ENCODE measurements around the gene EID2B. TPM values are rescaled to one million over a fixed set of nuclear protein-coding genes. Genes with fewer than 3 reads are reported as not detected.

The EID2B gene
- total RNA-seq, 1 donor from 2014 or later: 3.1 TPM

- DNase-seq (ENCODE audit: low read depth in 2 of 2): no peak
Measured at GRCh38 chr19:39499932-39500331, 32.7 kb downstream of the EID2B start.

GRCh38 chr19:39498798-39499642 lies 33.6 kb downstream of the EID2B start, which contains the start of gene DLL3:
TSS of gene DLL3 (plus strand) at chr19:39498947. CDS start at chr19:39498975, 28 bp downstream.
- DNase-seq (ENCODE audit: low read depth in 2 of 2): no peak

- peak in 1 of 2 donors; percentile 60 for DNase-seq (ENCODE audit: low read depth in 2 of 2)
Measured at GRCh38 chr19:39497996-39498797, 34.5 kb downstream of the EID2B start.

GRCh38 chr19:39497701-39497995 lies 35.0 kb downstream of the EID2B start:
- DNase-seq (ENCODE audit: low read depth in 2 of 2): no peak

- DNase-seq (ENCODE audit: low read depth in 2 of 2): no peak
Measured at GRCh38 chr19:39496063-39496462, 36.6 kb downstream of the EID2B start.

- DNase-seq (ENCODE audit: low read depth in 2 of 2): no peak
Measured at GRCh38 chr19:39494661-39495060, 38.0 kb downstream of the EID2B start.

- no peak for DNase-seq (ENCODE audit: low read depth in 2 of 2)
Measured at GRCh38 chr19:39492788-39493187, 39.9 kb downstream of the EID2B start.

- DNase-seq (ENCODE audit: low read depth in 2 of 2): no peak
Measured at GRCh38 chr19:39492225-39492624, 40.4 kb downstream of the EID2B start.

- no peak for DNase-seq (ENCODE audit: low read depth in 2 of 2)
Measured at GRCh38 chr19:39489756-39490155, 42.9 kb downstream of the EID2B start.

GRCh38 chr19:39483141-39483540 lies 49.5 kb downstream of the EID2B start:
- DNase-seq (ENCODE audit: low read depth in 2 of 2): no peak

GRCh38 chr19:39481676-39482075 lies 51.0 kb downstream of the EID2B start:
- no peak for DNase-seq (ENCODE audit: low read depth in 2 of 2)

- DNase-seq (ENCODE audit: low read depth in 2 of 2): no peak
Measured at GRCh38 chr19:39481229-39481545, 51.5 kb downstream of the EID2B start.

Other genes starting within 250 kb of the EID2B start
- gene IFNL1, start 236.4 kb downstream of the EID2B start, total RNA-seq: not detected in 2 replicates
- 0.39 and 0.76 TPM in 2 replicates for gene LRFN1, start 212.0 kb downstream of the EID2B start, total RNA-seq
- gene GMFG, start 196.8 kb downstream of the EID2B start, total RNA-seq: 194 and 220 TPM in 2 replicates
- 19.8 and 31.2 TPM in 2 replicates for gene SAMD4B, start 190.4 kb downstream of the EID2B start, total RNA-seq
- gene PAF1, start 141.7 kb downstream of the EID2B start, total RNA-seq: 23.4 and 24.9 TPM in 2 replicates
- 11.6 and 17.3 TPM in 2 replicates for gene MED29, start 141.5 kb downstream of the EID2B start, total RNA-seq
- 0.64 and 1.8 TPM in 2 replicates for gene ZFP36, start 126.0 kb downstream of the EID2B start, total RNA-seq
- gene PLEKHG2, start 120.2 kb downstream of the EID2B start, total RNA-seq: 10.5 and 16.9 TPM in 2 replicates
- gene RPS16, start 96.9 kb downstream of the EID2B start, total RNA-seq: 117 and 133 TPM in 2 replicates
- gene SUPT5H, start 87.3 kb downstream of the EID2B start, total RNA-seq: 29.9 and 38.1 TPM in 2 replicates
- gene TIMM50, start 52.0 kb downstream of the EID2B start, total RNA-seq: 48.3 and 50.3 TPM in 2 replicates
- 0.25 and 0.39 TPM in 2 replicates for gene DLL3, start 33.9 kb downstream of the EID2B start, total RNA-seq
- gene SELENOV, start 17.7 kb downstream of the EID2B start, total RNA-seq: not detected in 2 replicates
- gene EID2, start 7.3 kb upstream of the EID2B start, total RNA-seq: 13.2 and 17.4 TPM in 2 replicates
- not detected in 2 replicates for gene LGALS13, start 69.7 kb upstream of the EID2B start, total RNA-seq
- not detected in 2 replicates for gene LGALS16, start 123.1 kb upstream of the EID2B start, total RNA-seq
- gene LGALS14, start 171.6 kb upstream of the EID2B start, total RNA-seq: not detected in 2 replicates
- not detected in 2 replicates for gene CLC, start 205.2 kb upstream of the EID2B start, total RNA-seq
- not detected in 2 replicates for gene LEUTX, start 246.0 kb upstream of the EID2B start, total RNA-seq